HG03354 (cell line): ENCODE measurements around the gene PAOX.
"Not testable (repeated sequence)": the region's sequence is repeated elsewhere in the genome, so short reads cannot be mapped to it uniquely, and the experiment has no call there.

Experiments used
- ATAC-seq: cut with Tn5 transposase; IDR thresholded peaks from one replicate; pipeline ENCODE4 v1.9.1; 2021; ENCODE audit warnings: mild to moderate bottlenecking; ENCODE audit not compliant: unreplicated experiment, poor library complexity, severe bottlenecking

The PAOX gene

DNA sequence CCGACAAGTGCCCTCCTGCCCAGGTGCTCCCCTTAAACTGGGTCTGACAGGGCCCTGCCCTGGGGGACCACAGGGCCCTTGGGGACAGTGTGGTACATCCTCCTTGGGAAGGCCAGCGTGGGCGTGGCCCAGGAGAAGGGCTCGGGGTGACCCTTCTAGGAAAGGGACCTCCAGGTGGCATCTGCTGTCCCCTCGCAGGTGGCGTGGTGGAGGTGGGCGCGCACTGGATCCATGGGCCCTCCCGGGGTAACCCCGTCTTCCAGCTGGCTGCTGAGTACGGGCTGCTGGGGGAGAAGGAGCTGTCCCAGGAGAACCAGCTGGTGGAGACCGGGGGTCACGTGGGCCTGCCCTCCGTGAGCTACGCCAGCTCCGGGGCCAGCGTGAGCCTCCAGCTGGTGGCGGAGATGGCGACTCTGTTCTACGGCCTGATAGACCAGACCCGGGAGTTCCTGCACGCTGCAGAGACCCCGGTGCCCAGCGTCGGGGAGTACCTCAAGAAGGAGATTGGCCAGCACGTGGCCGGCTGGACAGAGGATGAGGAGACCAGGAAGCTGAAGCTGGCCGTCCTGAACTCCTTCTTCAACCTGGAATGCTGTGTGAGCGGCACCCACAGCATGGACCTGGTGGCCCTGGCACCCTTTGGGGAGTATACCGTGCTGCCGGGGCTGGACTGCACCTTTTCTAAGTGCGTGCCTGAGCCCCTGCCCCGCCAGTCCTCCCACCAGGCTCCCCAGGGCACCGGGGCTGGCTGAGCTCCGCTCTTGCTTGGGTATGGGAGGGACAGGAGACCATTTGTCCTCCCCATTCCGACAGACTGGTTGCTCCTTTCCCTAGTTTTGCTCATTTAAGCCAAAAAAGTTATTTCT is 972 bp downstream of the PAOX start:
- ATAC-seq: no peak

DNA sequence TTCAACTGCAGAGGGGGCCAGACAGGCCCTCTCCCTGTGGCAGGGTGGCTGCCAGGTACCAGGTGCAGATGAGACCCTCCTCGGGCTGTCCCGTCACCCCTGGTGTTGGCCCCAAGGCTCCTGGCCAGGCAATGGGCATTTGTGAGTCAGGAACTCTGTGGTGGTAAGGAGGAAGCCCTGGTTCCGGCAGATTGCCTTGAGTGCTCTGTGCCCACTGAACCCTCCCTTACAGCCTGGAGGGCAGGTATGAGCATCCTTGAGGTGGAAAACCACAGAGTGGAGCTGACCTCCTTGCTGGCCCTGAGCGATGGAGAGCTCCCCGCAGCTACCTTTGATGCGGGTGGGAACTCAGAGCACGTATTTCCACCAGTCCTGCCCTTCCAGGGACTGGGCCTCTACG is 2.0 kb downstream of the PAOX start:
- ATAC-seq: no peak

DNA sequence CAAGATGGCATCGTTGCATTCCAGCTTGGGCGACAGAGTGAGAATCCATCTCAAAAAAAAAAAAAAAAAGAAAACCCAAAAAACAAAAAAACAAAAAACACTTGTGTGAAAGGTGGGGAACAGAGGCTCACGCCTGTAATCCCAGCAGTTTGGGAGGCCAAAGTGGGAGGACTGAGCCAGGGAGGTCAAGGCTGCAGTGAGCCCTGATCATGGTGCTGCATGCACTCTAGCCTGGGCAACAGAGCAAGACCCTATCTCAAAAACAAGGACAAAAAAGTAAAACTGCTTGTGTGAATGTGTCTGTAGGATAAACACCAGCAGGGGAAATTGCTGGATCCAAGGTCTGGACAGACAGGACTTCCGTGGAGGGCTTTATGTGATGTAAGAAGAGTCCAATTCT is 4.5 kb downstream of the PAOX start:
- ATAC-seq: no peak

DNA sequence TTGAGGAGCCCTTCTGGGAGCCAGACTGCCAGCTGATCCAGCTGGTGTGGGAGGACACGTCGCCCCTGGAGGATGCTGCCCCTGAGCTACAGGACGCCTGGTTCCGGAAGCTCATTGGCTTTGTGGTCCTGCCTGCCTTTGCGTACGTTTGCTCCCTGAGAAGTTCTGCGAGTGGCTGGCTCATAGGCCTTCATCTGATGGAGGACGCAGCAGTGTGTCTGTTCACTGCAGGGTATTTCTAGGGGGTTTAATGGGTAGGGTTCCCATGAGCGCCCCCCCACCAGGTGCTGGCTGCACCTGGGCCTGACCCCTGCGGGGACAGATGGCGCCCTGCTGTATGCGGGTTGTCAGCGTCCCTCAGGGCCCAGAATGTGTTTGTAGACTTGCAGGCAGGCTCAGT is 5.0 kb downstream of the PAOX start:
- ATAC-seq: no peak

DNA sequence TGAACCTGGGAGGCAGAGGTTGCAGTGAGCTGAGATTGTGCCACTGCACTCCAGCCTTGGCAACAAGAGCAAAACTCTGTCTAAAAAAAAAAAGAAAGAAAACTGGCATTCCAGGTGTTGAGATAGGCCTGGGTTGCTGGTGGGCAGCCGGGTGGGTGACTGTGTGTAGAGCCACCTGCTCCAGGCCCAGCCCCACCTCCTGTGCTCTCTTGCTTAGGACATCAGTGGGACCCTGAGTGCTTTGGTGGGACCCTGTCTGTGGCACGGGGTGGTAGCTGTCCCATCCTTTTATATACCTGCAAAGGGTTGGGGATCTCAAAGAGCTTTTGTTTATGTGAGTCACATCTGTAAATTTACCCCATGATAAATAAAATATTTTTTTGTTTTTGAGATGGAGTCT is 6.2 kb downstream of the PAOX start:
- no peak for ATAC-seq

DNA sequence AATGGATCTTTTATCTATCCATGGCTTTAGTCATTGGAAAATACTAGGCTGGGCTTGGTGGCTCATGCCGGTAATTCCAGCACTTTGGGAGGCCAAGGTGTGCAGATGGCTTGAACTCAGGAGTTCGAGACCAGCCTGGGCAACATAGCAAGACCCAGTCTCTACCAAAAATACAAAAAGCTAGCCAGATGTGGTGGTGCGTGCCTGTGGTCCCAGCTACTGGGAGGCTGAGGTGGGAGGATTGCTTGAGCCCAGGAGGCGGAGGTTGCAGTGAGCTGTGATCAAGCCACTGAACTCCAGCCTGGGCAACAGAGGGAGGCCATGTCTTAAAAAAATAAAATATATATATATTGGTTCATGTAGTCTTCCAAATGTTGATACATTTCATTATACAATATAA is 7.9 kb downstream of the PAOX start:
- not testable (repeated sequence) for ATAC-seq

DNA sequence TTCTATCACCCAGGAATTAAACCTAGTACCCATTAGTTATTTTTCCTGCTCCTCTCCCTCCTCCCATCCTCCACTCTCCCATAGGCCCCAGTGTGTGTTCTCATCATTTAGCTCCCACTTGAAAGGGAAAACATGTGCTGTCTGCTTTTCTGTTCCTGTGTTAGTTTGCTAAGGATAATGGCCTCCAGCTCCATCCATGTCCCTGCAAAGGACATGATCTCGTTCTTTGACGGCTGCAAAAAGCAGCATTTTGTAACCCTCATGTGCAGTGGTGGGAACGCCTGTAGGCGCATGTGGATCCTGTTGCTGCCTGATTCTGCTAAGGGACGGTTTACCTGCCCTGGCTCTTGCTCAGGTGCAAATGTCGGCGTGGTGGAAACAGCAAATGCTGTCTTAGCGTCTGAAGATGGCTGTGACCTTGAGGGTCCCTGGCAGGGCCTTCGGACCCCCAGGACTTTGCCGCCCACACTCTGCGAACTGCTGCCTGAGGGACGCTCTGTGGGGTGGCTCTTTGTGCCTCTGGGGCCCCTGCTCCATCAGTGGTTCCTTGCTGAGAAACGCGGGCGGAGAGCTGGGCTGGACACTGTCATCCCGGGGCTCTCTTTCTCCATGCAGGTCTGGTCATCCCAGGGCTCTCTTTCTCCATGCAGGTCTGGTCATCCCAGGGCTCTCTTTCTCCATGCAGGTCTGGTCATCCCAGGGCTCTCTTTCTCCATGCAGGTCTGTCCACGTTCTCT is 9.3 kb downstream of the PAOX start:
- ATAC-seq: no peak

DNA sequence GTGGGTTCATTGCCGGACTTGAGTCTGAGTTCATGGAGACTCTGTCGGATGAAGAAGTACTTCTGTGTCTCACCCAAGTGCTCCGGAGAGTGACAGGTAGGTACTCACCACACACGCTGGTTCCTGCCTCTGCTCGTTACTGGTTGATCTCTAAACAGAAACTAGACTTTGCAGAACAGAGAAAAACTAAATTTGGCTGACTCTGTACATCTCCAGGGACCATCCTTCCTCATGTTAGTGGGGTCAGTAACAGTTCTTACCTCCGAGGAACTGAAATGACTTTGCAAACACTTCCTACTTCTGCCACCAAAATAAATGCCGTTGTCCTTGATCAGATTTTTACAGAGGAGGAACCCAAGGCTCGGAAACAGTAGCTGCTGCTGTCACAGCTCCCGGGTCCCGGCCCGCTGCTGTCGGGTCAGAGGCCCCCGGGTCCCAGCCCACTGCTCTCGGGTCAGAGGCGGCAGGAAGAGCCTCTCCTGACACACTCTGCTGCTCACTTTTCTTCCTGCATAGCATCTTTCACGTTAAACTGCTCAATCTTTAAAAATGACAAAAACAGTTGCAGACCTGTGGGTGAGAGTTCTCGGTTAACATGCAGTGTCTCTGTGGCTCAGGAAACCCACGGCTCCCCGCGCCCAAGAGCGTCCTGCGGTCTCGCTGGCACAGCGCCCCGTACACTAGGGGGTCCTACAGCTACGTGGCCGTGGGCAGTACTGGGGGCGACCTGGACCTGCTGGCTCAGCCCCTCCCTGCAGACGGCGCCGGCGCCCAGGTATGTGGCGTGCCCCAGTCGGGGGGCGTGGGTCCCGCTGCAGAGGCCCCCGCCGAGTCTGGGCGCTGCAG is 10.1 kb downstream of the PAOX start:
- ATAC-seq: peak; percentile 88

DNA sequence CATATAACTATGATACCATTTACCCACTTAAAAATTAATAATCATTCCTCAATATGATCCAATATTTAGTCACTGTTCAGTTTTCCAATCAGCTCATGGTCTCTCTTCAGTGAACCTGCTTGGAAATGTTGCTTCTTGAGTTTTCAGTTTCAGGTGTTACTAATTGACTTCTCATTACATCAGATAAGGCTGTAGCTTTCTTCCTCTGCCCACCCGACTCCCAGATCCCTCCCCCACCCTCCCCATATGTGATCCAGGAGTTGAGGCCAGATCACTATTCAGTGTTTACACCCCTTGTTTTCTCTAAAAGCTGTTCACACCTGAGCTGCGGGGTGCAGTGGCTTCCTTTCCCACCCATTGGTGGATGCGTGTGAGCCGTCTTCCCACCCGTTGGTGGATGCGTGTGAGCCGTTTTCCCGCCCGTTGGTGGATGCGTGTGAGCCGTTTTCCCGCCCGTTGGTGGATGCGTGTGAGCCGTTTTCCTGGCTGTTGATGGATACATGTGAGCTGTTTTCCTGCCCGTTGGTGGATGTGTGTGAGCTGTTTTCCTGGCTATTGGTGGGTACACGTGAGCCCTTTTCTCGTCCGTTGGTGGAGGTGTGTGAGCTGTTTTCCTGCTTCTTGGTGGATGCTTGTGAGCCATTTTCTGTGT is 11.7 kb downstream of the PAOX start:
- ATAC-seq: no peak

DNA sequence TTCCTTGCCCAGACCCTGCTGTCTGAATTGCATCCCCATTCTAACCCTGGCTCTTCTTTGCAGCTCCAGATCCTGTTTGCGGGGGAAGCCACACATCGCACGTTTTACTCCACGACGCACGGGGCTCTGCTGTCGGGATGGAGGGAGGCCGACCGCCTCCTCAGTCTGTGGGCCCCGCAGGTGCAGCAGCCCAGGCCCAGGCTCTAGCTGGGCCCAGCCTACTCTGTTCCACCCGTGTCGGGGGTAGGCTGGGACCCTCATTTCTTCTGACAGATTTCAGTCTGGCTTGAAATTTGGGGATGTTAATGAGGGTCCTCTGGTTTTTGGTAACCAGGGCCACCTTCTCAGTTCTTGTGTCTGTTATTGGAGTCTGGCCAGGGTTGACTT is 12.2 kb downstream of the PAOX start:
- ATAC-seq: no peak

DNA sequence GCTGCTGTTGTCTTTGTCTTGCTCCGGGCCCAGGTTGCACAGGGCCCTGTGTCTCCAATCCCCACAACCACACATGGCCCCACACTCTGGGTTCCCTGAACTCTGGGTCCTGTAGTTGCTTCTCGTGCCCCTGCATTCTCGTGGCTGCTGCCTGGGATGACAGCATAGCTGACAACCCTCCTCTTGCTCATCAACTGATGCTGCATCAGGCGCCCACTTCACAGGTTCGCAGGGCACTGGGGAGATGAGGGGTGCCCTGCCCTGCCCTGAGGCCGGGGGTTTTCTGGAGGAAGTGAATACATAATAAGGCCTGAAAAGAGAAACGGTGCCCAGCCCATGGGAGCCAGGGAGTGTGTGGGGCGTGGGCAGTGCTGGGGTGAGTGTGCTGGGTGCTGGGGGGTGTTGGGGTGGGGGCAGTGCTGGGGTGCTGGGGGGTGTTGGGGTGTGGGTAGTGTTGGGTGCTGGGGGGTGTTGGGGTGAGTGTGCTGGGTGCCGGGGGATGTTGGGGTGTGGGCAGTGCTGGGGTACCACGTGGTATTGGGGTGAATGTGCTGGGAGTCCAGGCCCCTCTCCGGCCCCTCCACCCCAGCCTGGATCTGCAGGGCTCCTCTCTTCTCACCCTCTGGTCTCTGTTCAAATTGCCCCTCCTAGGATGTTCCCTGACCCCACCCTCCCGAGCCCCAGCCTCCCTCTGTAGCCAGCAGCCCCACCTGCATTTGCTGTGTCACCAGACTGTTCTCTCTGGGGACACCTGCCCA is 12.9 kb downstream of the PAOX start:
- no peak for ATAC-seq

DNA sequence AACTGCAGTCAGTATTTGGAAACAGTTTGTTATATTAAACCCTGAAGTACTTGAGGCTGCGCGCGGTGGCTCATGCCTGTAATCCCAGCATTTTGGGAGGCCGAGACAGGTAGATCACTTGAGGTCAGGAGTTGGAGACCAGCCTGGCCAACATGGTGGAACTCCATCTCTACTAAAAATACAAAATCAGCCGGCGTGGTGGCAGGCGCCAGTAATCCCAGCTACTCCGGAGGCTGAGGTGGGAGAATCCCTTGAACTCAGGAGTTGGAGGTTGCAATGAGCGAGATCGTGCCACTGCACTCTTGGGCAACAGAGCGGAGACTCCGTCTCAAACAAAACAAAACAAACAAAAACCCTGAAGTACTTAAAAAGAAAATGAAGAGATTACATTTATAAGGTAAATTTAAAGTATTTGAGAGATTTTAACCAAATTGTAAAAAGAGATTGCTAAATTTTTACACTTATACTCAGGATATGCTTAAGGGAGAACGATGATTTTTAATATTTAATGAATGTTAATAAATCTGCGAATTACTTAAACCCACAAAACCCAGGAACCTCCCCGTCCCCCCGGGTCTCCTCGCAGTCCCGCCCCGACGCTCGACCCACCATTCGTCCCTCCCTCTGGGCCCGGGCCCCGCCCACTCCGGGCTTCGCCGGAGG is 14.5 kb downstream of the PAOX start:
- ATAC-seq: no peak

DNA sequence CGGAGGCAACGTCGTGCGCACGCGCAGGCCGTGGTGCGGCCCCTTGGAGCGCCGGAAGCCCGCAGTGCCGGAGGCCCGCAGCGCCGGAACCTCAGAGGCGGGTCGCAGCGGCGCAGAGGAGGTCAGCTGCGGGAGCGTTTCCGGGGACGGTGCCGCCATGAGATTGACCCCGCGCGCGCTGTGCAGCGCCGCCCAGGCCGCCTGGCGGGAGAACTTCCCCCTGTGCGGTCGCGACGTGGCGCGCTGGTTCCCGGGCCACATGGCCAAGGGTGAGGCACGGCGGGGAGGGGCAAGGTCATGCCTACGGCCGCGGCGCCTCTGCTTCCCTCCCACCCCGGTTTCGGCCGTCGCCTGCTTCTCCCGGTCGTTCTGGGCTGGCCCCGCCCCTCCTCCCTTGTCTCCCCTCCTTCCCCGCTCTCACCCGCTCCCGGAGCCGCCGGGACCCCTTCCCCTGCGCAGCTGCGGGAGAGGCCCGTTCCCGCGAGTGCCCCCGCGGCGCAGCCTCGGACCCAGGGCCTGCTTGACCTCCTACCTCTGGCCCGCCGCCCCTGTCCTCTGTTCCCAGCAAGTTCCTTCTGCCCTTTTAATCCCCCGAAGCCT is 15.1 kb downstream of the PAOX start, which contains the start of gene MTG1:
TSS of gene MTG1 (plus strand) at position 94 of the 600 bp plus-strand sequence. CDS start at position 158, 64 bp downstream.
- peak; percentile 70 for ATAC-seq

DNA sequence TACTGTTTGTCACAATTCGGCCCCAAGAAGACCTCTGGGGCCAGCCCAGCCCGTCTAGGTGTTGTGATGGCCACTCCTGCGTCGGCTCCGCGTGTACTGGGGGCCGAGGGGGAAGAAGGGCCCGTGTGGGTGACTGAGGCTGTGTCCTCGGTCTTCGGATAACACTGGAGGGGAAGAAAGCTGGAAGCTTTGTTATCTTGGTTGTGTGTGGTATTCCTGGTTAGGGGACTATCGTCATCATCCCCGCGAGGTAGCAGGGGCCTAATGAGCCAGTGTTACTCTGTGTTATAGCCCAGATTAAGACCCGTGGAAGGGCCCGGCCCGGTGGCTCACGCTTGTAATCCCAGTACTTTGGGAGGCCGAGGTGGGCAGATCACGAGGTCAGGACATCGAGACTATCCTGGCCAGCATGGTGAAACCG is 15.7 kb downstream of the PAOX start:
- ATAC-seq: no peak

DNA sequence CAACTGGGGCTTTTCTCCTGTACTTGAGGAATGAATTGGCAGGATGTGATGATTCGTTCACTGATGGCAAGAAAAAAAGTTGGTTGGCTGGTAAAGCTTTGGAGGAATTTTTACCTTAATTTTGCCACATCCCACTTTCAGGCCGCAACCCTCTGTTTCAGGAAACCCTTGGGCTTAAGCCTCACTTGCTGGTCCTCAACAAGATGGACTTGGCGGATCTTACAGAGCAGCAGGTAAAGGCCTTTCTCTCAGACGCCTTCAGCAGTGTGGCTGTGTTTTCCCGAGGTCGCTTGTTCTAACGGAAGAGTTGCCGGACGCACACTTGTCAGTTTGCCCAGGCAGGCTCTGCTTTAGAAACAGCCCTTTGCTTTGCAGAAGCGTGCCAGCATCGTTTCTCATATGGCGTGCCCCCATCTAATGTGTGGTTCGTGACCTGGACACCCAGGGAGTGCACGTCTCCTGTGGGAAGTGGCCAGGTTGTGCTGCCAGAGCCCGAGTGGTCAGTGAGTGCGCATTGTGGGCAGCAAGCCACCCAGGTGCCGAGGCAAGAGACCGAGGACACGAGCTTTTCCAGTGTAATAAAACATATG is 17.1 kb downstream of the PAOX start:
- no peak for ATAC-seq

DNA sequence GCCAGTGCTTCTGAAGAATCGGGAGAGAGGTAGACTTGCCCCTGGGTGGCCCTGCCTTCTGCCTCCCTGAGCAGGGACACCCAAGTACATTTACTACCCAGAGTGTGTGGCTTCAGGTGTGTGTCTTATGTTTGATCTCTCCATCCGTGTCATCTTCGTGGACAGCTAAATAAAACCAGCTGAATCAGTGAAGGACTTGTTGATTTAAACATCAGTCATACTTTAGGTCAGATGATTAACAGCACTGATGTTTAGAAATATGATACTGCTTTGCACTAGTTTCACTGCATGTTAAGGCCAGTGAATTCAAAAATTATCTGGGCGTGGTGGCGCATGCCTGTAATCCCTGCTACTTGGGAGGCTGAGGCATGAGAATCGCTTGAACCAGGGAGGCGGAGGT is 18.9 kb downstream of the PAOX start:
- no peak for ATAC-seq

DNA sequence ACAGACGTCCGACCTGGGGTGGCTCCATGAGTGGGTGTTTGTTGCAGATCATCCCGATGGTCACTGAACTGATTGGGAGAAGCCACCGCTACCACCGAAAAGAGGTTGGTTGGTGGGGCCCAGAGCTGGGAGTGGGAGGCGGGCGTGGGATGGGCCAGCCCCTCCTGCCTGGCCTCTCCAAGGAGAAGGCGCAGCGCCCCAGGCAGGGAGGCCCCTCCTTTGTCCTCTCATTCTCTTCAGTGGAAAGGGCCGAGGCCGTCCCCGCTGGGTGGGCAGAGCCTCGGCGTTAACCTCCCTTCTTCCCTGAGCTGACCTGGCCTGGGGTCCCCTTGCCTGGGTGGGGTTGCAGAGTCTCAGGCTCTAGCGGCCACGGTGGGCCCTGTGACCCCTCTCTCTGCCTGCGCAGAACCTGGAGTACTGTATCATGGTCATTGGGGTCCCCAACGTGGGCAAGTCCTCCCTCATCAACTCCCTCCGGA is 20.1 kb downstream of the PAOX start:
- no peak for ATAC-seq
